SK-N-SH (cell line): ENCODE data around the gene RAF1.

ENCODE experiments used
- CTCF ChIP-seq: fragments of 200-600 bp; sonication (generic); IDR thresholded peaks from 2 replicates; pipeline ENCODE4 v1.6.1; 2017; ENCODE audit warnings: antibody characterized with exemption, mild to moderate bottlenecking, moderate library complexity
- EP300 ChIP-seq, 2 experiments: IDR thresholded peaks; 2 replicates each; pipeline versions ENCODE4 v1.4.0 to v1.6.1; 2012; ENCODE audit warnings: borderline replicate concordance in 1 of 2, low read depth in 1 of 2, low read length in 1 of 2
- JUND ChIP-seq: IDR thresholded peaks from 2 replicates; pipeline ENCODE4 v1.4.0; 2012
- SIN3A ChIP-seq: IDR thresholded peaks from 2 replicates; pipeline ENCODE4 v1.6.1; 2012; ENCODE audit warnings: low read depth, mild to moderate bottlenecking, low read length, moderate library complexity, borderline replicate concordance
- TAF1 ChIP-seq: IDR thresholded peaks from 2 replicates; pipeline ENCODE4 v1.6.1; 2012; ENCODE audit warnings: low read depth, mild to moderate bottlenecking, low read length, moderate library complexity, borderline replicate concordance
- YY1 ChIP-seq: IDR thresholded peaks from 2 replicates; pipeline ENCODE4 v1.4.0; 2012; ENCODE audit warnings: low read depth, mild to moderate bottlenecking
- ZBTB33 ChIP-seq: IDR thresholded peaks from 2 replicates; pipeline ENCODE4 v1.4.0; 2012; ENCODE audit warnings: low read depth, borderline replicate concordance

DNA sequence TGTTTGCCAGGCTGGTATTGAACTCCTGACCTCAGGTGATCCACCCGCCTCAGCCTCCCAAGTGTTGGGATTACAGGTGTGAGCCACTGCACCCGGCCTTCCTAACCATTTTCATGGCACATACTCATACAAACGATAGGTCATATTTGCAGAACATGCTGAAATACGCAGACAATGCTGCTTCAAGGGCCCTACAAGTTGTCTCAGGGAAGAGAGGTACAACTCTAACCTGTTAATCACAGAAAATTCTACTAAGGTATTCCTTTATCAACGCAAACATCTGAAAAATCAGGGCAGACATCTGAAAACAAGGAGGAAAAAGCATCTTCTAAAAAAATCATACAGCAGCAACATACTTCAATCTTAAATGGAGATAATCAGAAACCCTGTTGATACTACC is 39.9 kb downstream of the RAF1 start:
- TF ChIP-seq ZBTB33 (no peak), CTCF (no peak), JUND (no peak), SIN3A (no peak), TAF1 (no peak), YY1 (no peak), EP300 (IDR thresholded peaks at IDR 0.05; ENCODE audit: borderline replicate concordance in 1 of 2, low read depth in 1 of 2, low read length in 1 of 2) (no peak)
